HG03558 (cell line): ENCODE results near the gene ALK.

Source experiments
- ATAC-seq: cut with Tn5 transposase; IDR thresholded peaks from one replicate; pipeline ENCODE4 v1.9.1; 2021; ENCODE audit warnings: moderate number of reproducible peaks; ENCODE audit not compliant: unreplicated experiment; ENCODE audit errors: extremely low read depth

Gene ALK

GRCh38 chr2:29921560-29921915 lies at the start of gene ALK:
TSS of gene ALK (minus strand) at chr2:29921586. CDS start at chr2:29920659, 927 bp downstream.
- ATAC-seq: no peak

DNA sequence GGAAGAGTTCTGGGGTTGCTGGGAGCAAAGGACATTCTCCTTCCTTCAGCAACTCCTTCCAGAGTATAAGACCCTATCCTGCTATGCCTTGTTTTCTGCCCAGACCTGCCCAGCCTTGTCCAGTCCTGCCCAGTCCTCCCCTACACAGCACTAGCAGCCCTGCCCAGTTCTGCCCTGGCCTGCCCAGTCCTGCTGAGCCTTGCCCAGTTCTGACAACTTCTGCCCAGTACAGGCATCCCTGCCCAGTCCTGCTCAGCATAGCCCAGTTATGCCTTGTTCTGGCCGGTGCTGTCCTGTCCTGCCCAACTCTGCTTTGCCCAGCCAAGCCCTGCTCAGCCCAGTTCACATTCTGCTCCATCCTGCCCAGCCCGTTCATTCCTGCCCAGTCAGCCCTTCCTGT lies 44.9 kb upstream of the ALK start:
- ATAC-seq: no peak

DNA sequence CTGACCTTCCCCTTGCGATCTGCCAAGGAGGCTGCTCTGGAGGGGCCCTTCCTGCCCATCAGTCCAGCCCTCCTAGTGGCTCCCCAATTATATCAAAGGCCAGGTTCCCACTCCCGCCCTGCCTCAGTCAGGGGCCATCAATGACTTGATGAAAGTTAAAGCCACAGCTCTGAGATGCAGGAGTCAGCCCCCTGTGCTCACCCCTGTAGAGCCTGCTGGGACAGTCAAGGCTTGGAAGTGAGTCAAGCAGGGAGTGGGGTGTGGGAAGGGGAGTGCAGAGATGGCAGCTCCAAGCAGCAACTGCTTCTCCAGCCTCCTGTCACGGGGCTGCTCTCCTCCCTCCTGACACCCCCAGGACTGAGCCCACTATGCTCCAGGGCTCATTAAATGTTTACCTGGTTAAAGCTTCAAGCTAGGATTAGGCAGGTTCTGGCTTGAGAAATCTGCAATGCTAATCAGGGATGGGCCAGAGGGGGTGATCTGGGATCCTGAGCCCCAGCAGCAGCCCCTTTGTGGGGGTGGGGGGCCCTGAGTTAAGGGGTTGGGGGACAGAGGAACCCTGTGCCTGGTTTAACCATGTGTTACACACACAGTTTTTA lies 42.7 kb upstream of the ALK start:
- no peak for ATAC-seq

DNA sequence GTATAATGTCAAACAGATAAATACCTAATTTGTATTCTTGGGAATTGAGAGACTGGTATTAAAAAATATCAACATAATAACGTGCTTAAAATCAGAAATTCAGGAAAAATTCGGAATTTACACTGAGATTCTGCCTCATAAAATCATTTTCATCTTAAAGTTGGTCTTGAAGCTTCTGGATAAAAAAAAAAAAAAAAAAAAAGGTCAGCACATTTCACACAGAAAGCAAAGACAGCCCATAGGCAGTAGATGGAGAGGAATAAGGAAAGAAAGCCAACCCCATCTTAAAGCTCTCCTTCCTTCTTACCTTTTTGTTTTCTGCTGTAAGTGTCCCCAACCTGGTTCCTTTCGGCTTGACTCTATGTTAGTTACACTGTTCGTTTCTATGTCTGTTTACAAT lies 41.5 kb upstream of the ALK start:
- ATAC-seq: no peak

DNA sequence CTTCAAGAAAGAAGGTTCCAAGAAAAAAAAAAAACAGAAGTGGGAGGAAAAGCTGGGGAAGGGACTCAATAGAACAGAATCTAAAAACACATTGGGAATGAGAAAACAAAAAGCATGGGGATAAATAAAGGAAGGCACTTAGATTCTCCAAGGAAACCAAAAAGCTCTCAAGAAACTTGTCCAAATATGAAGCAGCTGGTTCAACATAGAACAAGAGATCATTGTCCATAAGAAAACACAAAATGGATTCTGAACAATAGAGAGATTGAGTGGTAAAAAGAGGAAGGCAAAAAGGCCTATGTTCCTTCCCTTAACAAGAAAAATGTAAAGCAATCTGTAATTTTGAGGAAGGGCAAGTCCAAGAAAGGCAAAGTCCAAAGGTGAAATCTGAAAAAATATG lies 32.9 kb upstream of the ALK start:
- ATAC-seq: no peak

GRCh38 chr2:29952973-29953372 lies 31.6 kb upstream of the ALK start:
- ATAC-seq: no peak

GRCh38 chr2:29951576-29951975 lies 30.2 kb upstream of the ALK start:
- ATAC-seq: no peak

- ATAC-seq: no peak
These were observed 29.1 kb upstream of the ALK start for GRCh38 chr2:29950481-29950880.

GRCh38 chr2:29949042-29949441 lies 27.7 kb upstream of the ALK start:
- no peak for ATAC-seq

GRCh38 chr2:29946505-29946904 lies 25.1 kb upstream of the ALK start:
- ATAC-seq: no peak

- ATAC-seq: no peak
These were observed 21.3 kb upstream of the ALK start for GRCh38 chr2:29942711-29943110.

- ATAC-seq: no peak
These were observed 19.3 kb upstream of the ALK start for GRCh38 chr2:29940706-29941105.

GRCh38 chr2:29936020-29936419 lies 14.6 kb upstream of the ALK start:
- no peak for ATAC-seq

DNA sequence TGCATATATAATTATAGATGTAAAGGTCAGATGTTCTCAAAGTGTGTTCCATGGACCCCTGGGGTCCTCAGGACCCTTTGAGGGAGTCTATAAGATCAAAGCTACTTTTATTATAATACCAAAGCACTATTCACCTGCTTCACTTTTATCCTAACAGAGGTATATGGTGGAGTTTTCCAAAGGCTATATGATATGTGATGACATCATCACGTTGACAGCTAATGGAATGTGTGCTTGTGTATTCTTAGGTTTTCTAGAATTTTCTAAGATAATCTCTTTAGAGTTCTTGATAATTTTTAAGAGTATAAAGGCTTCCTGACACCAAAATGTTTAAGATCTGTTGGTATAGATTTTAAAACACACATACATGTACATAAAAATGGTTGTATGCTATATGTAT lies 10.4 kb upstream of the ALK start:
- ATAC-seq: no peak

- no peak for ATAC-seq
These were observed 1.8 kb upstream of the ALK start for GRCh38 chr2:29923110-29923721.

GRCh38 chr2:29922605-29923004 lies 1.2 kb upstream of the ALK start:
- no peak for ATAC-seq

GRCh38 chr2:29920631-29921559 lies 491 bp downstream of the ALK start:
- ATAC-seq: no peak

GRCh38 chr2:29920130-29920577 lies 1.2 kb downstream of the ALK start:
- ATAC-seq: no peak

- ATAC-seq: no peak
These were observed 2.4 kb downstream of the ALK start for GRCh38 chr2:29918941-29919340.

GRCh38 chr2:29917781-29918180 lies 3.6 kb downstream of the ALK start:
- no peak for ATAC-seq

DNA sequence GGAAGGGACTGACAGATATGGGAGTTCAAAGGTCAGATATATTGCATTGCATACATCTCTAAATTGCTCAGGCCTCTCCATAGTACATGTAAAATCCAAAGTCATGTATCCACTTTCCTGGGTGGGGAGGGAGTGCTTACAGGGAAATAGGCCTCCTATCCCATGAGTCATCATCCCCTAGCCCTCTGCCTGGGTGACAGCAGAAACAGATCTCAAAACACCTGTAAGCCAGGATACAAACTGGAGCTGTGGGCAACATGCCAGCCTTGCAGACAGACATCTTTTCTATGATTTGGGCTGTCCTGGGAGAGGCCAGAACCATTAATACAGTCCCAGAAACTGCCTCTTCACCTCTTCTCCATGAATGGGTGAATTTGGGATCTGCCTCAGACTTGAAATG lies 4.8 kb downstream of the ALK start:
- ATAC-seq: no peak
